Measurements from ENCODE around the gene ARHGEF10L.

Gene ARHGEF10L

DNA sequence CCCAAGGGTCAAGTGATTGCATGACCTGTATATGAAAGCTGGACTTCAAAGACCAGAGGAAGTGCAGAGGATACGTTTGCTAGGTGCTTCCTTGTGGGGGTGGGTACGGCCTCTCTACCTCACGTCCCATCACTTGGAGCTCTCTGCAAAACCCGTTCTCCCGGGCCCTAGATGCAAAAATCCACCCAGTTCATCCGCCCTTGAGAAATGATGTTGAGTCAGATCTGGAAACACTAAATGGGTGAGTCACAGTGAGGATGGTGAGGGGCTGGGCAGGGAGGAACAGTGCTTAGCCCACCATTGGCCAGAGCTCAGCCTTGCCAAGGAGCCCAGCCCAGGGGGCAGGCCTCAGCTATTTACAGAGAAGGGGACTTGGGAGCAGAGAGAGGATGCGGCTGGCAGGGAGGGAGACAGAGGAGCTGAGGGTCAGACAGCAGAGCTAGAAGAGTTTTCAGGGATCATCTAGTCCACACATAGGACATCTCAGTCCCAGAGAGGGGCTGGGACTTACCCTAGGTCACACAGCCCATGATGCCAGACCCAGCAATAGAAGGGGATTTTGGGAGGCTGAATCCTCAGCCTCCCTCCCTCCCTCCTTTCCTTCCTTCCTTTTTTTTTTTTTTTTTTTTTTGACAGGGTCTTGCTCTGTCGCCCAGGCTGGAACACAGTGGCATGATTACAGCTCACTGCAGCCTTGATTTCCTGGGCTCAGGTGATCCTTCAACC is 14.6 kb downstream of the ARHGEF10L start:
- DNase-seq, result no peak

DNA sequence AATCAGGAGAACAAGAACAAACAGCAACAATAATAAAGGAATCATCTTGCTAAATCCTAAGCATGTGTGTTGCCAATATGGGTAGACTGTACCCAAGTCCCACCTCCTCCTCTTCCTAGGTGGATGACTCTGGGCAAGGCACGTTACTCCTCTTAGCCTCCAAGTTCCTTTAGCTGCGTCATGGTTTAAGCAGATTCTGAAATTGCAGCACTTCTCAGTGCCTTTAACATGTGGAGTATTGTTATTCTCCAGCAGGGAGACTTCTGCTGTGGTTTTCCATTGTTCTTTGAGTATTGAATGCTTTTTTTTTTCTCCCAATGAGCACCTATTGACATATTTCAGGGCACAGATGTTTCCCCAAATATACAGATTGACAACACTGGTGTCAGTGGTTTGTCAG is 15.5 kb downstream of the ARHGEF10L start:
- DNase-seq, result no peak

DNA sequence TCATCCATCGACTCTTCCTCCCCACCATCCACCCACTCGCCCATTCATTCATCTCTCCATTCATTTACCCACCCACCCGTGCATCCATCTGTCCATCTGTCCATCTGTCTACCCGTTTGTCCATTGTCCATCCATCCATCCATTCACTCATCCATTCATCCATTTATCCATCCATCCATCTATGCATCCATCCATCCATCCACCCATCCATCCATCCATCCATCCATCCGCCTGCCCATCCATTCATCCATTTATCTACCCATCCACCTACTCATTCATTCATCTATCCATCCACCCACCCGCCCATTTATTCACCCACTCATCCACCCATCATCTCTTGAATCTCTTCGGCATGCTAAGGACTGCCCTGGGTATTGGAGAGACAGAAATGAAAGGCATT is 18.5 kb downstream of the ARHGEF10L start:
- no peak for DNase-seq

DNA sequence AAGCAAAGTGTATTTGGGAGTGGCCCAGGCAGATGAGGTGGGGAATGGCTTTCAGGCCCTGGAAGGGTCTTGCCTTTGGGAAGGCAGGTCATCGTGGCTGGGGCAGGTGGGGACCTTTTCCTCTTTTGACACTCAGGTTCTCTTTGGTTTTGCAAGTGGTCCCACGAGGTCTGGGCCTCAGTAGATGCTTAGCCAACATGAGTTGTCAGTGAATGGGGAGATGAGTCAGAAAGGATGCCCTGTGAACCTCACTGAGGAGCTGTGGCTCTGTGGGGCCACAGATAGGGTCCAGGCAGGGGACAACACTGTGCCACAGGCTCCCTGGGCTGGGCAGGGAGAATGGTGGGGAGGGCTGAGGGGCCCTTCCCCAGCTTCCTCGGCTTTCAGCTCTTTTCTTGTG is 19.0 kb downstream of the ARHGEF10L start:
- no peak for DNase-seq

DNA sequence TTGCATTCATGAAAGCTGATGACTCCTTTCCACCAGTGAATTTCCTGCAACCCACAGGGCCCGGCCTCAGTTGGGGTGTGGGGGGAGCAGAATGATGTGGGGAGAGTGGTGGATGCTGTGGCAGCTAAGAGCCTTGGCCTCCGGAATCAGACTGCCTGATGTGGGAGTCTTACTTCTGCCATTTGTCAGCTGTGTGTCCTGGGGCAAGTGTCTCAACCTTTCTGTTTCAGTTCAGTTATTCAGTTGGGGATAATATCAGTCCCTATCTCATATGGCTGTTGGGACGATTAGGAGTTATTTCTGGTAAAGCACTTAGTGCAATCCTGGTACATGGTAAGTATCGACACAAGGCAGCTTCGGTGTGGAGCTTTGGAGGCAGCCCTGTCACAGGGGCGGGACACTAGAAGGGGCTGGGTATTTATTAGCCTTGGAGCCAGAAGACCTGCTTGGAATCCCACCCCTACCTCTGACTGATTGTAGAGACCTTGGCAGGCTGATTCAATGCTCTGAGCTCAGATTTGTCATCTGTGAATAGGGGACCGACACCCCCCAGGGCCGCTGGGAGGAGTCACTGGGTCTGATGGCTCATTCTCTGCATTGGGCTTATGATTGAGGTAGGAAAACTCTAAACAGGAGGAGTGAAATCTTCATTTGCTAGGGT is 19.6 kb downstream of the ARHGEF10L start:
- DNase-seq, result no peak

DNA sequence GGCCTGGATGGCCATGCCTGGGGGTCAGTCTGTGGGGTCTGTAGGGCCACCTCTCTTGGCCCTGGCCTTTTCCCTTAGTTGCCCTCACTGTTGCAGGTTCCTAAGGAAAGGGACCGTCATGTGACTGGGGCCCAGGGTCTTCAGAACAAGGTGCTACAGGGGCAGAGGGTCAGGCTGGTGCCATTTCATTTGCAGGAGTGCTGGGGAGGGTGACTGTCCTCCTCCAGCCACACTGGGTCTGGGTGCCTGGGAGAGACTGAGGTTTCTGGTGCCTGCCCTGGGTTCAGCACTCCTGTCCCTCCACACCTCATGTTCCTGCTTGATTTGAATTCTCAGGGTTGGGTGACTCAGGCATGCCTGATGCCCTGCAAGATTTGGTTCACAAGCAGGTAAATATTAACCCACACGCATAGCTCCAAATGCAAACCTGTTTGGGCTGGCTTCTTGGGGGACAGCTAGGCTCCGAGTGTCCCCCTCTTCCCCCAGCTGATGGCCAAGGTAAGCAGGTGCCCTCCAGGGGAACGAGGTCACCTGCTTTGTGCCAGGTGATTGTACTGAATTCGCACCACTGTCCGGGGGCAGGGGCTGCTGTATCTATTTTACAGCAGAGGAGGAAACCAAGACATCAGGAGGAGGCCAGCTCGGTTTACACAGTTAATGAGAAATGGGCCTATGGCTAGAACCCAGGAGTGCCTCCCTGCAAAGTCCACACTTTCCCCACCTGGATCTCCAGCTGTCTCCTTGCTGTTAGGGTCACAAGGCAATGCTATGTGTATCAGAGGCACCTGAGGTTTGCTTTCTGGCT is 20.3 kb downstream of the ARHGEF10L start:
- DNase-seq, result no peak

DNA sequence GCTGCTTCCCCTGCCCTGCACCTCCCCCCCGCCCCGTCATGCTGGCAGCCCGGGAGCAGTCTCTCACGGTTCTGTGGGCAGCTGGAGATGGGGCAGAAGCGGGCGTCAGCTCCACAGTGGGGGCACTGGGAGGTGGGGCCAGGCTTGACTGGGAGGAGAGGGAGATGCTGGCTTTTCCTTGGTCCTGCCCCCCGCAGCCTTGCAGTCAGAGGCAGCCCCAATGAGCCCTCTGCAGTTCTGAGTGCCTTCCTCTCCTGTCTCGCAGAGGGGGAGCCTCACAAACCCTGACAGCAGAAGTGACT is 21.7 kb downstream of the ARHGEF10L start:
- no peak for DNase-seq

DNA sequence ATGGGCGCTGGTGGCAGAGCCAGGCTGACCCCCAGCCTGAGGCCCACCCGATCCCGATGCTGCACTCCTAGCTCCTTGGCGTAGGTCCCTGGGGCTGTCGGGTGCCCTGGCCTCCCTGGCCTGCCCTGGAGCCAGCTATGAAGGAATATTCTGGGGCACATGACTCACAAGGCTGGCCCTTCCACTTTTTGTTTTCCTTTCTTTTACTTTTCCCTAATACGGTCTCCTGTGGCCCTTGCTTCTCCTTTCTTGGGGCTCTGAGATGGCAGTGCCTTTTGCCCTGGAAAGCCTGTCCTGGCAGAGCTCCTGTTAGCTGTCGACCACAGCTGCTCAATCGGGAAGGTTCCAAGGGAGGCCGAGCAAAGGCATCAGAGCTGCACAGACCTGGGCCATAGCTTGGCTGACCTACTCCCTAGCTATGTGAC is 22.1 kb downstream of the ARHGEF10L start:
- no peak for DNase-seq

DNA sequence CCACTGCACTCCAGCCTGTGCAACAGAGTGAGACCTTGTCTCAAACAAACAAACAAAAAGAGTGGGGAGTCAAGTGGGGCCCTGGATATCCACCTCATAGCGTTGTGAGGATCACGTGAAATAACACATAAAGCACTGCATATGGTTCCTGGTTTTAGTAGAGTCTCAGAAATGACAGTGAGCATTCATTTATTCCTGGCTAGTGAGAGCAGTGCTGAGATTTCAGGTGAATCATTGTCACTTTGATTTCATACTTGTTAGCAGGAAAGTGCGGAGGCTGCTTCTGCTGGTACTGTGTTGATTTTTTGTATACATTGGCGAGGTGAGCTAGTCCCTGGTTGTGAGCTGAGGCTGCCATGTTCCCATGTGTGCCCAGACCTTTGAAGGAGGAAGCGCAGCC is 22.9 kb downstream of the ARHGEF10L start:
- no peak for DNase-seq

DNA sequence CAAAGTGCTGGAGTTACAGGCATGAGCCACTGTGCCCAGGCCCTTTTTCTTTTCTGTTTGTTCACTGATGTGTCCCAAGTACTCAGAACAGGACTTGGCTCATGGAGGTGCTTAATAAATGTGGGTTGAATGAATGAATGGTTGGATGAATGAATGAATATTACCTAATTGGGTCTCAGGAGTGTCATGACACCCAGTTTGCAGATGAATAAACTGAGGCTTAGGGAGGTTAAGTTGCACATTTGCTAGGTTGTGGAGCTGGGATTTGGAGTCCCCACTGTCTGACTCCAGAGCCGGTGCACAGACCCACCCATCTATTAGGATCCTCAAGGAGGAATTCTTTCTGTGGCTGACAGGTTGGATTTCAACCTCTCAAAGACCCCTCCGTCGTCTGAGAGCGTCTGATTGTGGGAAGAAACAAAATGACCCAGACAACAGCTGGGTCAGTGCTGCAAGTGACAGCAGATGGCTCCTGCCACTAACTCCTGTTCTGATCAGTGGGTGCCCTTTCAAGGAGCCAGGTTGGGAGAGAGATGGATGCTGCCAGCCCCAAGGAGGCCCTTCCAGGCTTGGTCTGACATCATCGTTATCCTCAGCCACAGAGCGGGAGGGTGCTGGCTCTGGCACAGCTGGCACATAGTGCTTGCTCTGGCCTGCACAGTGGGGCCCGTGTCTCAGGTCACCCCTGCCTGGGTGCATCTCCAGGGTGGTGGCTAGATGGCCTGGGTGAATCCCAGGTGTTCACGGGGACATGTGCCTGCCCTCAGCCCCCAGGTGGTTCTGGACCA is 24.2 kb downstream of the ARHGEF10L start:
- no peak for DNase-seq

DNA sequence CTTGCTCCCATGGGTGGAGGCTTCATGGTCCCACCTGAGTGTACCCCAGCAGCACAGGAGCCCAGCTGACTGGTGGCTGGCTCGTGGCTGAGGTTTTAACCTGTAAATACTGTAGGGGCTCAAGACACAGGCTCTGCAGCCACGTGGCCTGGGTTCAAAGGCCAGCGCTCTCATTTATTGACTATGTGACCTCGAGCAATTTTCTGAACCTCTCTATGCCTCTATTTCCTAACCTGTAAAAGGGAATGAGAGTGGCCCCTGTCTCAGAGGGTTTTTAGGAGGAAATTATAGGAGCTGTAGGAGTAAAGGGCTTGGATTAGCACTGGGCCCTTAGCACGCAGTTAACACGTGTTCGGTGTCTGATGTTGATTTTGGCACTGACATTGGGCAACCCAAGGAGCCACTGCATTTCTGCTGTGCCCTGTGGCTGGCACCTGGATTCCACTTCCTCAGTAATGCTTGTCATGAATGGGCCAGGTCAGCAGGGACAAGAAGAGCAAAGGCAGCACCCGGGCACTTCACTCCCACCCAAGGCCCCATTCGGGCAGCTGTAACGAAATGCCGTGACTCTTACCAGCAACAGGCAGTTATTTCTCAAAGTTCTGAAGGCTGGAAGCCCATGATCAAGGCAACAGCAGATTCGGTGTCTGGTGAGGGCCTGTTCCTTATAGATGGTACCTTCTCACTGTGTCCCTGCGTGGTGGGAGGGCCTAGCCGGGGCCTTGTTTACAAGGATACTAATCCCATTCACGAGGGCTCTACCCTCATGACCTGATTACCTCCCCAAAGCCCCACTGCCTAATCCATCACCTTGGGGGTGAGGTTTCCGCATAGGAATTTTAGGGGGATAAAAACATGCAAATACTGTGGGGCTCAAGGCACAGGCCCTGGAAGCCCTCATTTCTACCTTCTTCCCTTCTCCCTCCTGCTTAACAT is 25.2 kb downstream of the ARHGEF10L start:
- DNase-seq, result no peak

DNA sequence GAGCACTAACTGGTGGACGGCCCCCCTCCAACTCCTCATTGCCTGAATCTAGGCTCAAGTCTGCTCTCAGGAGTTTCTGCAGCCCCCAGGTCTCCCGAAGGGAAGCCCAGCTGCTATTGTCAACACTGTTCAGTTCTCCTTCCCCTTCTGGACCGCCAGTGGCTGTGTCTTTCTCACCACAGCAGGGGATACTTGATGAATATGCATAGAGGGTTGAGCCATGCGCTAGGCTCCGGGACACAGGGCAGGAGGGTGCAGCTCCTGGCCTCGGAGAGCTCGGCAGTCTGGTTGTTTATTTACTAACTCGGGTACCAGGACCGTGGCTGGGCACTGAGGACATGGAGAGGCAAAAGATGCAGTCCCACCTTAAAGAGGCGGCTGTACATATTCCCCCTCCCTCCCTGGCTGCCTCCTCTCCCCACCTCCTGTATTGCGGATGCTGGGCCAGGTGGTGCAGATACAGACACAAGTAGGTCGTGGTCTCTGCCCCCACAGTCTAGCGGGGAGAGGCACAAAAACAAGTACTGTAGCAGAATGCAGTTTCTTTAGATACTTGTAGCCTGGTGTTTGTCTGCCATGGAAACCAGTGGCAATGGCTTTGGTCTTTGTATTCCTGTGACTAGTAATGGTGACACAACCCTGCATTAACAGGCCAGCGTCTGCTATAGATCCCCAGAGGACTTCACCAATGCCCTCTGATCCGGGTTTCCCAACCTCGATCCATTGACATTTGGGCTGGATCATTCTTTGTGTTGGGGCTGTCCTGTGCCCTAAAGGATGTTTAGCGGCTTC is 26.2 kb downstream of the ARHGEF10L start:
- no peak for DNase-seq

DNA sequence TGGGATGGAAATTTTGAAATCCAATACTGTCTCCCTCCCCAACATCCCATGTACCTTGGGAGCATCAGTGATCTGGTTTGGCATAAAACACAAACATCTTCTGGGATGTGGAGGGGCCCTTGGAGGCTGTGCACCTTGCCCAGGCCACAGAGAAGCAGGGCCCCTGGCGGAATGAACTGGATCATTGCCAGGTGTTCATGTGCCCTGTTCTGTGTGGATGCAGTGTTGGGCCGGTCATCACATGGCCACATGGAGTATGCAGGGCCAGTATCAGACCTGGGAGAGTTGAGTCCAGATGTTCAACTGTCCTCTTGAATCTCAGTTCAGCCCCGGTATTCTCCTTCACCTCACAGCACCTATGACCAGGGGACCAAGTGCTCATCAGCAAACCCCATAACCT is 26.9 kb downstream of the ARHGEF10L start:
- no peak for DNase-seq

DNA sequence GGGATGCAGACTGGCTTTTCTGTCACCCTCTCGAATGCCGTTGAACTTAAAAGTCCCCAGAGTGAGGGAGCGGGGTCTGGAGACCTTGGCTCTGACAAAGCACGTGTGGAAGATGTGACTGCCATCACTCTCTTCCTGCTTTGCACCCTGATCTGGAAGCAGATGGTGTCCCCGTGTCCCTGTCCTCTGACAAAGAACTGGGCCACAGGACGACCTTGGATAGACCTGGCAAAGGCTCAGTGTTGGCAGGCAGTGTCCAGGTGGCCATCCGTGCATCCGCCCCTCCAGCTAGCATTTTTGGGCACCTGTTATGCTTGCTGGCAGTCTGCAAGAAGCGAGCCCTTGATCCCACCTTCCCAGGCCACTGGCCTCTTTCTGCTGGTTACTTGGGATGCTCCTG is 27.4 kb downstream of the ARHGEF10L start:
- no peak for DNase-seq

DNA sequence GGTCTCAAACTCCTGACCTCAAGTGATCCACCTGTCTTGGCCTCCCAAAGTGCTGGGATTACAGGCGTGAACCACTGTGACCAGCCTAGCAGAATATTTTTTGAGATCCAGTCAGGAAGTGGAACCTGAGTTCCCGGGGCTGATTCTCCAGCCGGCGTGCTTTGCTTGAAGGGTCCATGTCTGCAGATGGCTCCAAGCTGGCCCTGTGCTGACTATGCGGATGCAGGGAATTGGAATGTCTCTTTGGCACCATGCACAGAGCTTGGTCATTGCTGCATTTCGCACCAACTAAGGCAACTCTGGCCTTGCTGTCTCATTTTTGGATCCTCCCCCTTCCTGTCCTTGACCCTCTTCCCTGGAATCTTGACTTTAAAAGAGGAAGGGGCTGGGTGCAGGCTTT is 28.1 kb downstream of the ARHGEF10L start:
- DNase-seq, result no peak

DNA sequence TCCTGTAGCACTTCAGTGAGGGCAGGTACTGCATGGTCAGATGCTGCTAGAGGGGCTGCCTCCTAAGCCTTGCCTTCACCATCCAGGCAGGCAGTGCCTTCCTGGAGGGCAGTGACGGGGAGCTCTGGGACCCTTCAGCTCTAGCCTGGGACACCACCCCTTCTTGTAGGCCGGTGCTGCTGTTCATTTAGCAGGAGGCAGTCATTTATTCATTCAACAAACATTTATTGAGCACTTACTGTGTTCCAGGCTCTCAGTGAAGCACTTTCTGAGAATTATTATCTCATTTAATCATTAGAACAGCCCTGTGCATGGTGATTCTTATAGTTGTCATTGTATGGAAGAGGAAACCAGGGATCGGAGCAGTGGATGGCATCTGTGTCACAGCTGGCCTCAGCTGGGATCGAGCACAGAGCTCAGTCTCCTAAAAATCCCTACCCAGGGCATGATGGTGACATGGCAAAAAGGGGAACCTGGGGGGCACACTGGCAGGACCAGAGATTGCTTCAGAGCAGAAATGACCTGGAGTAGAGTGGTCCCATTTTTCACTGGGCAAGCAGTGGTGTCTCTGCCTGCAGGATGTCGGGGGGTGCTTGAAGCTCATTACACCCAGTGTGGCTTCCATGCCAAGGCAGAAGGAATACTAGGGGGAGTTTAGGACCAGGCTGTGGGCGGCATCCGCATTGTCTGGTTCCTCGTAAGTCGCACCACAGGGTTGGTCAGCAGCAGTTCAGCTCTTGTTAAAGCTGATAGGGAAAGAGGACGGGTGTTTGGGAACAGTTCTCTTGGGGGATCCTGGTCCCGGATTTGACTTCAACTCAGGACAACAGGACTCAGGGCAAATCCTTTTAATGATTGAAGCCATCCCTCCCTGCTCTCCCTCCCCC is 28.8 kb downstream of the ARHGEF10L start:
- no peak for DNase-seq

DNA sequence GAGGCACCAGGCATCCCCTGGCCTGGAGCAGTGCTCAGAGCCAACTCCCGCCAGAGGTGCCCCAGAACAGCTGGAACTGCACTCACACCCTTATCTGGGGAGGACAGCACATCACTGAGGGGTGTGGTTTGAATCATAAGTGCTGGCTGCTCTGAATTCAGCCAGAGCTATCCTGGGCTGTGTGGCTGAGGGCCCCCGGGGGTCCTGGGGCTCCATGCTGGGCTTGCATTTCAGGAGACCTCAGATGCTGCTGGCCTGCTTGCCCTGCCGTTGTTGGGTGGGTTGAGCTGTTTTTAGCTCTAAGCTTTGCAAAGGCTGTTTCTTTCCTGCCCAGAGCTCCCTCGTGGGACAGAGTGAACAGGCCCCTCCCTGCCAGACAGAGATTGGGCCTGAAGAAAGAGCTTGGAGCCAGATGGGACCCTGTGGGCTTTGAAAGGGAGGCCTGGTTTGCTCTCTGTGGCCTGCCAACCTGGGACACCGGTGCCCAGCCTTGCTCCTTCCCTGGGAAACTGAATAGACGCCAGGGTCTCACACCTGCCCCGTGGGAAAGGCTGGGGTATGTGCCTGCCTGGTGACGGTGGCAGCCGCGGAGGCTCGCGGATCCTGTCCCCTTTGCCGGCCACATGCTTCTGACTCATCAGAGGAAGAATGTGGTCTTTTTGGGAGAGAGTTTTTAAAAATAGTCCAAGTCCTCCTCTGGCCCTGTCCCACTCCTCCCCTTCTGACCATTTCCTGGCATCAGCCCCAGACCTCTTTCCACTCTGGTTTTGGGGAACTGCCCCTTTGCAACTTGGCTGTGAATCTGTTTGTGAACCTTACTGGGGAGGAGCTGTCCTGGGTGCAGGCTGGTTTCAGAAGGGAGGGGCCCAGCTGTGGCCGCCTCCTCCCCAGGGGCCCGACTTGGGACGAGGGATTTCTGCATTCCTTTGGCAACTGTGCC is 30.0 kb downstream of the ARHGEF10L start:
- DNase-seq, result no peak

DNA sequence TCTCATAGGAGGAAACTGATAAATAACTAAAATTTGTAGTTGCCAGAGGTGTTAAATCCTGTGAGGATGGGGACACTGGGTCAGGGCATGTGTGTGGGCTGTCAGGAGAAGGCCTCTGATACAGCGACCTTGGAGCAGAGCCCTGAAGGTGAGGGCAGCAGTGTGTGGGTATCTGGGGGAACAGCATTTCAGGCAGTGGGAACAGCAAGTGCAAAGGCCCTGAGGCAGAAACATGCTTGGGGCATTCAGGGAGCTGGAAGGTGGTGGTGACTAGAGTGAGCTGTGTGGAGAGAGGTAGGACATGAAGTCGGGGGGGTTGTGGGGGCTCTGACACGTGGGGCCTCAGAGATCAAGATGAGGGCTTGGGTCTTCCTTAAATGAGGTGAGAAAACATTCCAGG is 30.7 kb downstream of the ARHGEF10L start:
- DNase-seq, result no peak
